ENCODE results near the gene FZR1.
A peak's percentile ranks its signal among the peaks of the same experiment; 100 is the strongest.
"Not testable (repeated sequence)": the region's sequence is repeated elsewhere in the genome, so short reads cannot be mapped to it uniquely, and the experiment has no call there.

Gene FZR1

GRCh38 chr19:3573858-3574637, 67.9 kb downstream of the FZR1 start:
- DNase-seq (ENCODE audit: low spot score), result peak; percentile 85

GRCh38 chr19:3575260-3575741, 69.2 kb downstream of the FZR1 start:
- DNase-seq (ENCODE audit: low spot score), result no peak

DNA sequence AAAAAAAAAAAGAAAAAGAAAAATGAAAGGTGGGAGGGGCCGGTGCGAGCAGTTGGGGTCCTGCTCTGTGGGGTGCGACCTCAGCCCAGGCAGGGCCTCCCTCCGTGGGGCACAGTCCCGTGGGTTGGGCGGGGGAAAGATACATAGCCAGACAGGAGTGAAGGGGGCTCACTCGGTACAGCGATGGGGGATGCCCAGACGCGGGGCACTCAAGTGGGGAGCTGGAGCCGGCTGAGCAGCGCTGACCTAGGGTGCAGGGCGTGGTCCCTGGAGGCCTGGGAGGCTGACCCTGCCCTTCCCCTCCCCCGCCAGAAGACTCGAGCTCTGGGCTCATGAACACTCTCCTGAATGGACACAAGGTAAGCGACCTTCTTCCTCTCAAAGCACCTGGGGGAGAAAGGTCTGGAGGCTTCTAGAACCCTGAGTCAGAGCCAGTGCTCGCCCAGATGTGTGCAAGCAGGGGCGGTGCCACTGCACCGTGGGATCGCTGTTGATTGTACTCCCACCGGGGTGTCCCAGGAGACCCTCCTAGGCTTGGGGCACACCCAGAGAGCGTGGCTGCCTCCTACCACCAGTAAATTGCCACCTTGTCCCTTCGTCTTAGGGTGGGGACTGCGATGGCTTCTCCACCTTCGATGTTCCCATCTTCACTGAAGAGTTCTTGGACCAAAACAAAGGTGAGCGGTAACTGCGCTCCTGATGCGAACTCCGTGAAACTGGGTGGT, 70.0 kb downstream of the FZR1 start:
- no peak for DNase-seq (ENCODE audit: low spot score)

GRCh38 chr19:3576696-3577443, 70.8 kb downstream of the FZR1 start:
- DNase-seq (ENCODE audit: low spot score), result peak; percentile 88

- no peak for DNase-seq (ENCODE audit: low spot score)
These were observed 71.7 kb downstream of the FZR1 start for GRCh38 chr19:3577723-3578344.

GRCh38 chr19:3578390-3578789, 72.3 kb downstream of the FZR1 start:
- DNase-seq (ENCODE audit: low spot score), result no peak

DNA sequence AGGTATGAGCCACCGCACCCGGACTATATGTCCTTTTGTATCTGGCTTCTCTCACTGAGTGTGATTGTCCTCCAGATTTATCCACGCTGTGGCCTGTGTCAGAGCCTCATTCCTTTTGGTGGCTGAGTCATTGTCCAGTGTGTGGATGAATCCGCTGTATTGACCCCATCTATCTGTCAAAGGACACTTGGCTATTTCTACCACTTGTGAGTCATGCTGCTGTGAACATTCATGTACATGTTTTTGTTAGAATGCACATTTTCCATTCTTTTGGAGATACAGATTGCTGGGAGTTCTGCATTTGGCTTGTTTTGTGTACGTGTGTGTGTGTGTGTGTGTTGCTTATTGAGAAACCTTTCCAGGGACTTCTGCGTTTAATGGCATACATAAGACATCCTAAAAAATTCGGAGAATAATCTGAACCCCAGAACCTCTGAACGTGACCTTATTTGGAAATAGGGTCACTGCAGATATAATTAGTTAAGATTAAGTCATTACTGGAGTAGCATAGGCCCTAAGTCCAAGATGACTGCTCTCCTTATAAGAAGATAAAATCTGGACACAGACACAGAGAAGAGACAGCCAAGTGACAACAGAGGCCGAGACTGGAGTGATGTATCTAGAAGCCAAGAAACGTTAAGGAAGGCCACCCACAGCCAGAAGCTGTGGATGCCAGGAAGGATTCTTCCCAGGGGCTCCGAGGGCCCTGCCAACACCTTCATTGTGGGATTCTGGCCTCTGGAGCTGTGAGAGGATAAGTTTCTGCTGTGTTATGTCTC, 74.2 kb downstream of the FZR1 start:
- no peak for DNase-seq (ENCODE audit: low spot score)

DNA sequence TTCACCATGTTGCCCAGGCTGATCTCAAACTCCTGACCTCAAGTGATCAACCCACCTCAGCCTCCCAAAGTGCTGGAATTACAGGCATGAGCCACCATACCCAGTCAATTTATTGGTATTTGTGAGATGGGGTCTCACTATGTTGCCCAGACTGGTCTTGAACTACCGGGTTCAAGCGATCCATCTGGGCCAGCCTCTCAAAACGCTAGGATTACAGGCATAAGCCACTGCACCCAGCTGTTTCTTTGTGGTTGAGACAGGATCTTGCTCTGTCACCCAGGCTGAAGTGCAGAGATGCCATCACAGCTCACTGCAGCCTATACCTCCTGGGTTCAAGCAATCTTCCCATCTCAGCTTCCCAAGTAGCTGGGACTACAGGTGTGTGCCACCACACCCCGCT, 75.7 kb downstream of the FZR1 start:
- DNase-seq (ENCODE audit: low spot score), result not testable (repeated sequence)

DNA sequence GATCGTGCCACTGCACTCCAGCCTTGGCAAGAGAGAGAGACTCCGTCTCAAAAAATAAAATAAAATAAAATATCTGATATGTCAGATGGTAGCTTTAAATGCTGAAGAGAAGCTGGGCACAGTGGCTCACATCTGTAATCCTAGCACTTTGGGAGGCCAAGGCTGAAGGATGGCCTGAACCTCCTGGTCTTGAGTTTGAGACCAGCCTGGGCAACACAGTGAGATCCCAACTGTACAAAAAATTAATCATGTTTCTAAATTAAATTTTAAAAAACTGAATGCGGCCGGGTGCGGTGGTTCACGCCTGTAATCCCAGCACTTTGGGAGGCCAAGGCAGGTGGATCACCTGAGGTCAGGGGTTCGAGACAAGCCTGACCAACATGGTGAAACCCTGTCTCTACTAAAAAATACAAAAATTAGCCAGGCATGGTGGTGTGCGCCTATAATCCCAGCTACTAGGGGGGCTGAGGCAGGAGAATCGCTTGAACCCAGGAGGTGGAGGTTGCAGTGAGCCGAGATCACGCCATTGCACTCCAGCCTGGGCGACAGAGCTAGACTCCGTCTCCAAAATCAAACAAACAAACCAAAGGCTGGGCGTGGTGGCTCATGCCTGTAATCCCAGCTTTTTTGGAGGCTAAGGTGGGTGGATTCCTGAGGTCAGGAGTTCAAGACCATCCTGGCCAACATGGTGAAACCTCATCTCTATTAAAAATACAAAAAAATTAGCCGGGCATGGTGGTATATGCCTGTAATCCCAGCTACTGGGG, 78.1 kb downstream of the FZR1 start:
- not testable (repeated sequence) for DNase-seq (ENCODE audit: low spot score)

DNA sequence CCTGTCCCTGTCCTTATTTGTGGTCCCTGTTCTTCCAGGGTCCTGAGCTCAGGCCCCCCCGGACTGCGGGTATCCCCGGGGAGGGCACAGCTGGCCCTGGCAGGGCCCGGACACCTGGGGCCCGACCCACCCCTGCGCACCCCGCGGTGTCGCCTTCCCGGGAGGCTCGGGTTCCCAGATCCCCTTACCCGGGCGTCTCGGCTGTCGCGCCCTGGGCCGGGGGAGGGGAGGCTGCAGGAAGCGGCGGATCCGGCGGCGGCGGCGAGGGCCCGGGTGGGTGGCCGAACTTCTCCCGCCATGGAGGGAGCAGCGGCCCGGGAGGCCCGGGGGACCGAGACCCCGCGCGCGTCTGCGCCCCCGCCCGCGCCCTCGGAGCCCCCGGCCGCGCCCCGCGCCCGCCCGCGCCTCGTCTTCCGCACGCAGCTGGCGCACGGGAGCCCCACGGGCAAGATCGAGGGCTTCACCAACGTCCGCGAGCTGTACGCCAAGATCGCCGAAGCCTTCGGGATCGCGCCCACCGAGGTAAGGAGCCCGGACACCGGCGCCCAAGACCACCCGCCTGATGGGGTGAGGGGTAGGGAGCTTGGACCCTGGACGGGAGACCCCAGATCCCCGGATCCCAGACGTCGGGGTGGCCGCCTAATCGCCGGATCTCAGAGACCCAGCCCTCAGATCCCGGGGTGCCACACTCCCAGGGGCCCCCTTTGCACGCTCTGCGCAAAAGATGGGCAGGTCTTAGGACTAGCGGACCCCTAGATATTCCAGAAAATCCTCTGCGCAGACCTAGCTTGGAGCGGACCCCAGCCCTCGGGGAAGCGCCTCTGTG, 79.4 kb downstream of the FZR1 start, which contains the start of gene GIPC3:
TSS of gene GIPC3 (plus strand) at position 178 of the 826 bp plus-strand sequence. CDS start at position 298, 120 bp downstream.
- DNase-seq (ENCODE audit: low spot score), result peak; percentile 59

DNA sequence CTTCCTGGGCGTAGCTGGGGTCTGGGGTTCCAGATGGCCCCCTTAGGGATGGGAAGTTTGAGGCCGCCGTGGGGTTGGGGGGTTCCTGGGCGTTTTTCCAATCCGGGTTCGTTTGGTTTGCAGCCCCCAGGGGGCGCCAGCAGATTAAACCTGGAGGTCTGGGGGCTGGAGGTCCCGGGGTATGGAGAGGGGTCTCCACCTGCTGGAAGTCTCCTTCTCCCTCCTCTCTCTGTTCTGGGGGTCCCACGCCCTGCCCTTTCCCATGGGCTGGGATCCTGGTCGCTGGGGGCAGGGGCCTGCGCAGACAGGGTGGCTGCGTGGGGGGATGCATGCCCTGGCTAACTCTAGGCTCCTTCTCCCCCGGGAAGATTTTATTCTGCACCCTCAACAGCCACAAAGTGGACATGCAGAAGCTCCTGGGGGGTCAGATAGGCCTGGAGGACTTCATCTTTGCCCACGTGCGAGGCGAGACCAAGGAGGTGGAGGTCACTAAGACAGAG, 80.1 kb downstream of the FZR1 start:
- DNase-seq (ENCODE audit: low spot score), result peak; percentile 87

- DNase-seq (ENCODE audit: low spot score), result no peak
These were observed 80.7 kb downstream of the FZR1 start for GRCh38 chr19:3586707-3587346.

Data from iPS-NIHi11 (cell line).